NCI-H1436 (cell line): ENCODE measurements around the gene CHCHD2.
"Not testable (repeated sequence)": the region's sequence is repeated elsewhere in the genome, so short reads cannot be mapped to it uniquely, and the experiment has no call there.

Experiments
- DNase-seq: peaks from one replicate; lab custom pipeline; 2025; lab: John Stamatoyannopoulos, UW

The CHCHD2 gene

GRCh38 chr7:56083150-56083785 lies 23.0 kb downstream of the CHCHD2 start:
- peak; percentile 21 for DNase-seq

- DNase-seq: no peak
Observed at GRCh38 chr7:56081626-56082340, 24.5 kb downstream of the CHCHD2 start.

GRCh38 chr7:56080726-56081435 lies 25.4 kb downstream of the CHCHD2 start:
- DNase-seq: not testable (repeated sequence)

- DNase-seq: peak; percentile 19
Observed at GRCh38 chr7:56079450-56080185, 26.7 kb downstream of the CHCHD2 start.

- DNase-seq: no peak
Observed at GRCh38 chr7:56078196-56078595, 28.1 kb downstream of the CHCHD2 start.

GRCh38 chr7:56077681-56078080 lies 28.6 kb downstream of the CHCHD2 start:
- DNase-seq: no peak

- DNase-seq: peak; percentile 46
Observed at GRCh38 chr7:56074371-56074791, 31.9 kb downstream of the CHCHD2 start.

- DNase-seq: not testable (repeated sequence)
Observed at GRCh38 chr7:56066376-56066775, 39.9 kb downstream of the CHCHD2 start.

- peak; percentile 83 for DNase-seq
Observed at GRCh38 chr7:56063882-56064625, 42.2 kb downstream of the CHCHD2 start, which contains the start of gene SUMF2. Gene SUMF2, plus strand, starts transcription at chr7:56064286. Its CDS starts 26 bp downstream, at chr7:56064312.

GRCh38 chr7:56063500-56063881 lies 42.8 kb downstream of the CHCHD2 start:
- no peak for DNase-seq

GRCh38 chr7:56062382-56062781 lies 43.9 kb downstream of the CHCHD2 start:
- DNase-seq: no peak

GRCh38 chr7:56053993-56054392 lies 52.3 kb downstream of the CHCHD2 start:
- no peak for DNase-seq

- DNase-seq: no peak
Observed at GRCh38 chr7:56053379-56053778, 52.9 kb downstream of the CHCHD2 start.
